Gastrocnemius medialis (tissue), 4 donors: ENCODE results near the gene CDKAL1. TPM values are rescaled to one million over a fixed set of nuclear protein-coding genes. Genes with fewer than 3 reads are reported as not detected.

Experiments used
- ATAC-seq, 2 donors: fragments of 150-250 bp; one replicate each; pipeline ENCODE4 v1.9.1; 2016
- DNase-seq, 2 donors: peaks; one replicate each; pipeline ENCODE4 v3.0.0-alpha.2; 2019
- H3K27ac ChIP-seq, 4 donors: fragments of 200-600 bp; sonication (generic); 1 replicate in 1 of 4; 2 replicates in 3 of 4; pipeline ENCODE4 v1.5.1; 2016 to 2018; ENCODE audit warnings: mild to moderate bottlenecking in 2 of 4, moderate library complexity in 1 of 4
- H3K27me3 ChIP-seq, 3 donors: fragments of 200-600 bp; sonication (generic) in 2 of 3; 1 replicate in 1 of 3; 2 replicates in 2 of 3; pipeline versions ENCODE4 v1.5.1 to v1.6.0; 2016 to 2019; ENCODE audit warnings: mild to moderate bottlenecking in 1 of 3, moderate library complexity in 1 of 3
- H3K36me3 ChIP-seq, 2 donors: fragments of 200-600 bp; sonication (generic) in 1 of 2; one replicate each; pipeline ENCODE4 v1.5.1; 2017 to 2018
- H3K4me1 ChIP-seq, 2 donors: fragments of 200-600 bp; sonication (generic) in 1 of 2; one replicate each; pipeline ENCODE4 v1.5.1; 2016 to 2017; ENCODE audit warnings: mild to moderate bottlenecking in 2 of 2
- H3K4me3 ChIP-seq, 4 donors: fragments of 200-600 bp; sonication (generic) in 3 of 4; 1 replicate in 1 of 4; 2 replicates in 3 of 4; pipeline ENCODE4 v1.5.1; 2016 to 2019; ENCODE audit warnings: mild to moderate bottlenecking in 2 of 4
- H3K9me3 ChIP-seq, 3 donors: fragments of 200-600 bp; sonication (generic) in 2 of 3; 1 replicate in 1 of 3; 2 replicates in 2 of 3; pipeline ENCODE4 v1.5.1; 2016 to 2019
- POLR2A ChIP-seq, 2 donors: fragments of 450-650 bp; IDR thresholded peaks; one replicate each; pipeline ENCODE4 v1.6.1; 2017; ENCODE audit warnings: antibody characterized with exemption in 2 of 2, mild to moderate bottlenecking in 2 of 2, moderate library complexity in 2 of 2
- in situ Hi-C, 4 donors: fragments of 200-750 bp; cut with MboI; loops; one replicate each; pipeline versions ENCODE4 v1.15.0 to v1.8.0; 2017; ENCODE audit warnings: low sequenced_read_pairs in 4 of 4
- intact Hi-C: fragments of 100-400 bp; cut with DNase I; formaldehyde crosslinking; loops from one replicate; pipeline ENCODE4 v1.15.1; 2023; ENCODE audit warnings: low total_unique reads
- total RNA-seq, 4 donors: library from RNA; depleted of rRNA; stranded (reverse); fragments of >200 nt; gene quantifications; one replicate each; pipeline versions ENCODE4 v1.1.0 to v1.2.3, GENCODE V29; 2016
- TF ChIP-seq, protein P1 (sequence below), 5 experiments: fragments of 450-650 bp in 3 of 5; fragments of 200-600 bp in 2 of 5; sonication (generic) in 2 of 5; IDR thresholded peaks in 4 of 5; conservative IDR thresholded peaks in 1 of 5; 1 replicate in 4 of 5; 2 replicates in 1 of 5; pipeline ENCODE4 v1.5.1; 2016 to 2019; ENCODE audit warnings: antibody characterized with exemption in 5 of 5, mild to moderate bottlenecking in 3 of 5, moderate library complexity in 3 of 5

Gene CDKAL1
- total RNA-seq, 4 donors from 2014 or later = 9.6 to 17.0 (median 11.4) TPM

DNA sequence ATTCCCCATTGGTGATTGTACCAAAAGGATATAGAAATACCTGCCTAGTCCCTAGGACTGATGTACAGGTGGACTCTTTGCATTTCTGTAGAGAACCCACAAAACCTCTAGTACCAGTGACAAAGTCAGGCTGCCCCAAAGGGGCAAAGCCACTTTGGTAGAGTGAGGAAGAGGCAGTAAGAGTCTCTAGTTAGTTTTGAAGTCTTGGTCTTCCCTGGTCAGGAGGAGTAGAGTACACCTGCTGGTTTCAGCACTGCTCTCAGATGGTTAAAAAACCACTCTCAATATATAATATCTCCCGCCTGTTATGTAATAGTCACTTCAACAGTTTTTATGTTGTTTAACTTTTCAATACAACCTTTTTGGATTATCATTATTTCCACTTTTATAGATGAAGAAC, 344.9 kb downstream of the CDKAL1 start:
- Histone ChIP-seq H3K4me3 (no peak overlapping the region), H3K27ac (no peak overlapping the region), H3K36me3 (no peaks in the 10 kb centered on the region), H3K27me3 (no peaks in the 10 kb centered on the region), H3K4me1 (no peaks in the 10 kb centered on the region), H3K9me3 (no peaks in the 10 kb centered on the region)
- no peak for TF ChIP-seq POLR2A (IDR thresholded peaks at IDR 0.05)
- TF ChIP-seq, protein P1, sequence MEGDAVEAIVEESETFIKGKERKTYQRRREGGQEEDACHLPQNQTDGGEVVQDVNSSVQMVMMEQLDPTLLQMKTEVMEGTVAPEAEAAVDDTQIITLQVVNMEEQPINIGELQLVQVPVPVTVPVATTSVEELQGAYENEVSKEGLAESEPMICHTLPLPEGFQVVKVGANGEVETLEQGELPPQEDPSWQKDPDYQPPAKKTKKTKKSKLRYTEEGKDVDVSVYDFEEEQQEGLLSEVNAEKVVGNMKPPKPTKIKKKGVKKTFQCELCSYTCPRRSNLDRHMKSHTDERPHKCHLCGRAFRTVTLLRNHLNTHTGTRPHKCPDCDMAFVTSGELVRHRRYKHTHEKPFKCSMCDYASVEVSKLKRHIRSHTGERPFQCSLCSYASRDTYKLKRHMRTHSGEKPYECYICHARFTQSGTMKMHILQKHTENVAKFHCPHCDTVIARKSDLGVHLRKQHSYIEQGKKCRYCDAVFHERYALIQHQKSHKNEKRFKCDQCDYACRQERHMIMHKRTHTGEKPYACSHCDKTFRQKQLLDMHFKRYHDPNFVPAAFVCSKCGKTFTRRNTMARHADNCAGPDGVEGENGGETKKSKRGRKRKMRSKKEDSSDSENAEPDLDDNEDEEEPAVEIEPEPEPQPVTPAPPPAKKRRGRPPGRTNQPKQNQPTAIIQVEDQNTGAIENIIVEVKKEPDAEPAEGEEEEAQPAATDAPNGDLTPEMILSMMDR (IDR thresholded peaks at IDR 0.05 in 4 of 5, conservative IDR thresholded peaks at IDR 0.05 in 1 of 5) = no peak
- intact Hi-C loops (loop anchor here (5.0 kb wide), 1 partner anchor 708 kb away; no protein-coding TSS in a partner anchor), in situ Hi-C loops (no loop called here)
- no peak for ATAC-seq
- DNase-seq = no peak

DNA sequence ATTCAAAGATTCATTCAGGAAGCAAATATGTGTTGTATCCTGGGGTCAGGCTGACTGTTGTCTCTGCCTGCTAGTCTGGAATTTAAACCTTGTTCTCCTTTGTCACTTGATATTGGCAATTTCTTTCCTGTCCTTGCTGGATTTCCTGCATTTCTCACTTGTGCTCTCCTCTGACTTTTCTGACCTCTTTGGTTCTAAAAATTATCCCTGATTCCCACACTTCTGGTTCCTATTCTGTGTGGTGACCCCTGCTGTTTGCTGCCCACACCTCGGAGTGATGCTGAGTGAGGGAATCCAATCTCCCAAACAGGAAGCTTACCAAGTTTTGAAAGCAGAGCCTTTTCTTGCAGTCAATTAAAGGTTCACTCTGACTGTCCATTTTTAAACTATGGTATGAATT, 345.3 kb downstream of the CDKAL1 start:
- ATAC-seq (no peak), DNase-seq (no peak)
- Histone ChIP-seq H3K4me1 (no peaks in the 10 kb centered on the region), H3K27ac (no peak overlapping the region), H3K27me3 (no peaks in the 10 kb centered on the region), H3K36me3 (no peaks in the 10 kb centered on the region), H3K4me3 (no peak overlapping the region), H3K9me3 (no peaks in the 10 kb centered on the region)
- in situ Hi-C loops (no loop called here), intact Hi-C loops (loop anchor here (5.0 kb wide), 1 partner anchor 708 kb away; no protein-coding TSS in a partner anchor)
- no peak for TF ChIP-seq POLR2A (IDR thresholded peaks at IDR 0.05)
- TF ChIP-seq, protein P1 (IDR thresholded peaks at IDR 0.05 in 4 of 5, conservative IDR thresholded peaks at IDR 0.05 in 1 of 5) = no peak

DNA sequence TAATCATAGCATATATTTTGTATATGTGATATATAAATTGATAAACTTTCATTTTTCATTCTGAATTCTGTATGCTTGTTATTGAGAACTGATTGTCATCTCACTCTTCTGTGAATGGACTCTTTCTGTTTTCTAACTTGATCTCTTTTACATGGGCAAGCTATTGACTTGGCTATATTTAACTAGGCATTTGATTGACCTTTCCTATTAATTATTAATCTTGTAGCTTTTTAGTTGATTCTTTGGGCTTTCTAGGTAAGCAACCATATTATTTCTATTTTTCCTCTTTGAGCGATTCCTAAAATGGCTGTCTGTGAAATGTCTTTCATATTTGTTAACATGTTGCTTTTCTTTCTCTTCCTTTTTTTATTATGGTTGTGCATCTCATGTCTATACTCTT, 347.1 kb downstream of the CDKAL1 start:
- Histone ChIP-seq H3K4me3 (no peak overlapping the region), H3K4me1 (no peaks in the 10 kb centered on the region), H3K27me3 (no peaks in the 10 kb centered on the region), H3K9me3 (no peaks in the 10 kb centered on the region), H3K27ac (no peak overlapping the region), H3K36me3 (no peaks in the 10 kb centered on the region)
- intact Hi-C loops = no loop called here
- ATAC-seq = no peak
- no peak for DNase-seq
- TF ChIP-seq, protein P1 (IDR thresholded peaks at IDR 0.05 in 4 of 5, conservative IDR thresholded peaks at IDR 0.05 in 1 of 5) = no peak
- no peak for TF ChIP-seq POLR2A (IDR thresholded peaks at IDR 0.05)
- in situ Hi-C loops = no loop called here

DNA sequence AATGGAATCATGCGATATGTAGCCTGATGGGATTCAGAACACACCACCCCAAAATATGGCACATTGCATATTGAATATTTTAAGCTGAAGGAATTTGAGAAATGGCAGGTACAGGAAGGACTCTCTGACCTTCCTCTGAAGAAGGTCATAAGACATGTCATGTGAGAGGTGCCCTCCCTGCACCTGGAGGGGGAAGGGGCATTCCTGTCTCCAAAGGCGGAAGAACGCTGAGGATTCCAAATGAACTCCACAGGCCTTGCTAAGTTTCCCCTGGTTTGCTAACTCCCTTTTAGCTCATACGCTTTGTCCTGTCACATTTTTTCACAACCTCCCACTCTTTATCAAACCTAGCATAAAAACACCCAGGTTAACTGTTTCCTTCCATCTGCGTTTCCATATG, 347.8 kb downstream of the CDKAL1 start:
- TF ChIP-seq POLR2A (IDR thresholded peaks at IDR 0.05) = no peak
- TF ChIP-seq, protein P1 (IDR thresholded peaks at IDR 0.05 in 4 of 5, conservative IDR thresholded peaks at IDR 0.05 in 1 of 5) = no peak
- in situ Hi-C loops = no loop called here

DNA sequence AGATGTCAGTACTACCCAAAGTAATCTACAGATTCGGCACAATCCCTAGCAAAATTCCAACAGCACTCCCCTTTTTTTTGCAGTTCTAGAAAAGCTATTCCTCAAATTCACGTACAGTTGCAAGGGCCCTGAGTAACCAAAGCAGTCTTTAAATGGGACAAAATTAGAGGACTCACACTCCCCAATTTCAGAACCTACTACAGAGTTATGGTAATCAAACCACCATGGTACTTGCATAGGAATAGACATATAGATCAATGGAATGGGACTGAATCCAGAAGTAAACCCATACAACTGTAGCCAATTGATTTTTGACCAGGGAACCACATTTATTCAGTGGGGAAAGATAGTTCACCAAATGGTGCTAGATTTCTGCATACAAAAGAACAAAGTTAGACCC, 350.8 kb downstream of the CDKAL1 start:
- no peak for DNase-seq
- intact Hi-C loops (no loop called here), in situ Hi-C loops (no loop called here)
- H3K4me1 ChIP-seq = no peaks in the 10 kb centered on the region
- no peak for TF ChIP-seq POLR2A (IDR thresholded peaks at IDR 0.05)
- TF ChIP-seq, protein P1 (IDR thresholded peaks at IDR 0.05 in 4 of 5, conservative IDR thresholded peaks at IDR 0.05 in 1 of 5) = no peak
- no peak for ATAC-seq
- no peaks in the 10 kb centered on the region for H3K27me3 ChIP-seq
- H3K36me3 ChIP-seq = no peaks in the 10 kb centered on the region
- no peaks in the 10 kb centered on the region for H3K9me3 ChIP-seq
- no peak overlapping the region for H3K27ac ChIP-seq
- no peak overlapping the region for H3K4me3 ChIP-seq

More for the DNA sequence above, 347.8 kb downstream of the CDKAL1 start:
- Histone ChIP-seq H3K27ac (no peak overlapping the region), H3K9me3 (no peaks in the 10 kb centered on the region), H3K36me3 (no peaks in the 10 kb centered on the region), H3K27me3 (no peaks in the 10 kb centered on the region), H3K4me3 (no peak overlapping the region), H3K4me1 (no peaks in the 10 kb centered on the region)
- ATAC-seq (no peak), DNase-seq (no peak)
- intact Hi-C loops = no loop called here
